GM19328 (cell line): ENCODE results near the gene UPB1.

ENCODE experiments used
- ATAC-seq: cut with Tn5 transposase; IDR thresholded peaks from one replicate; pipeline ENCODE4 v1.9.1; 2021; ENCODE audit warnings: mild to moderate bottlenecking, moderate library complexity; ENCODE audit not compliant: unreplicated experiment

Gene UPB1

GRCh38 chr22:24494528-24495364, at the start of gene UPB1:
Gene UPB1 (plus strand): TSS chr22:24495332. CDS start chr22:24495404, 72 bp downstream.
- ATAC-seq, result no peak

- no peak for ATAC-seq
Observed at GRCh38 chr22:24445481-24446259, 49.5 kb upstream of the UPB1 start.

GRCh38 chr22:24446260-24446611, 48.9 kb upstream of the UPB1 start:
- ATAC-seq, result no peak

GRCh38 chr22:24450610-24451009, 44.5 kb upstream of the UPB1 start:
- no peak for ATAC-seq

GRCh38 chr22:24451162-24451561, 44.0 kb upstream of the UPB1 start:
- no peak for ATAC-seq

- no peak for ATAC-seq
Observed at GRCh38 chr22:24453853-24454252, 41.3 kb upstream of the UPB1 start.

GRCh38 chr22:24455039-24455438, 40.1 kb upstream of the UPB1 start:
- no peak for ATAC-seq

GRCh38 chr22:24455751-24456426, 39.2 kb upstream of the UPB1 start:
- ATAC-seq, result no peak

GRCh38 chr22:24457894-24458420, 37.2 kb upstream of the UPB1 start:
- no peak for ATAC-seq

- no peak for ATAC-seq
Observed at GRCh38 chr22:24459911-24460310, 35.2 kb upstream of the UPB1 start.

- no peak for ATAC-seq
Observed at GRCh38 chr22:24460418-24461089, 34.6 kb upstream of the UPB1 start.

GRCh38 chr22:24463071-24463760, 31.9 kb upstream of the UPB1 start:
- ATAC-seq, result no peak

GRCh38 chr22:24465566-24465965, 29.6 kb upstream of the UPB1 start:
- ATAC-seq, result no peak

GRCh38 chr22:24465975-24466374, 29.2 kb upstream of the UPB1 start:
- no peak for ATAC-seq

GRCh38 chr22:24466716-24467328, 28.3 kb upstream of the UPB1 start:
- no peak for ATAC-seq

GRCh38 chr22:24467340-24467739, 27.8 kb upstream of the UPB1 start:
- no peak for ATAC-seq

- ATAC-seq, result no peak
Observed at GRCh38 chr22:24471570-24471969, 23.6 kb upstream of the UPB1 start.

GRCh38 chr22:24473284-24473683, 21.8 kb upstream of the UPB1 start:
- no peak for ATAC-seq

GRCh38 chr22:24474221-24474620, 20.9 kb upstream of the UPB1 start:
- no peak for ATAC-seq
